ENCODE measurements around the gene METAP1D. TPM values are rescaled to one million over a fixed set of nuclear protein-coding genes. Genes with fewer than 3 reads are reported as not detected.

The METAP1D gene
- polyA plus RNA-seq, 1 donor: 11.4 TPM

DNA sequence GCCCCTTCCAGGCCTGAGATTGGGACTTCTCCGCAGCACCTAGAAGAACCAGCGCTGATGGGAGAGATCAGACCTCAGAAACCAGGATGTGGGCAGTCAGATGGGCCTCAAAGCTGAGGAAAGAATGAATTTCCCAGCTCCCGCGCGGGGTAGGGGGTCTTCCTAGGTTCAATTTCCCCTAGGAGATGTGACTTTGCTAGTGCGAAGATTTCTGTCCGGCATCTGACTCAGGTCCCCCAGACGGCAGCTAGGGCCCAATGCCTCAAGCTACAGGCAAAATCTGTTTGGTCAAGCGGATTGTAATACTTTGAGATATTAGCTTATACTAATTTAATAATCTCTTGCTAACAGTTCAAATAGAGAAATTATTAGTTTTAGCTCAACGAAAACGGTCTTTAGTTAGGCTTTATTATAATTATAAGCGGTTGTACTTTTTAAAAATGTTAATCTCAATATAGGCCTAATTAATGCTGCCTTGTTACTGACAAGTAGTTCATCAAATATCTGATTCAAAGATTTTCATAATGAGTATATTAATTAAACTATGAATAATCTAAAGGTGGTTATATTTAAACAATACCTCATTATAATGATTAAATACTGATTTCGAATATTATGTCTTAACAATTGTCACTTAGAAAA lies 91.4 kb downstream of the METAP1D start:
- peaks cover 16% of the 10 kb centered on the region for H3K4me1 ChIP-seq (ENCODE audit: control insufficient read depth, insufficient read depth, low read length)
- DNase-seq: no peak

DNA sequence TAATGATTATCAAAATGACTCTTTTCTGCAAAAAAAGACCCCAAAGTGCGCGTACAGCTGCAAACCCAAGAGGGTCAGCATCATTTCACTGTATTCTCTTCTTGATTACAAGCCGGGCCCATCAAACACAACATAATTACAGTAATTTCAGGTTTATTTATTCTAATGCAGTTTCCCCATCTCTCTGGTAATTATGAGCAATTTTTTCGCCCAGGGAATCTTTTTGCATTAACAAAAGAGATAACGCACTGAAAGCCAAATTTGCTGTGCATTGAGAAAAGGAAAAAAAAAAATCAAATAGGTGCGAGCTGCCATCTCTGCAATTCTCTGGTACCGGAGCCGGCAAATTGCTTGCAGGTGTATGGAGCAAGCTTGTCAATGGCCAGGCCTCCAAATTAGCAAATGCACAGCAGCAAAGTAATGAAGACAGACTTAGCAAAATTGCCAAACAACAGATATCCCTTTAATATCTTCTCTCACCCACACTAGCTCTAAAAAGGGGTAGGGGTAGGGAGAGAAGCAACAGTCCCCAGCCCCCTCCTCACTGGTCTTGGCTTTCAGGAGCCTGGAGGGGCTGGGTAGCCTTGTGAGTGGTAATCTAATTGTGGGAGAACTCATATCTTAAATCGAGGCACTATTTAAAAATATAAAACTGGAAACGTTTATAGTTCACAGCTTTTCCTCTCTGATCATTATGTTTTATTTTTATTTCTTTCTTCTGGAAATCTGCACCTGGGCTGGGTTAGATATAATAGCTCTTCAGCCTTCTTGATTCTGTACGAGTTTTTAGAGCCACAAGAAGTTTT lies 92.2 kb downstream of the METAP1D start:
- Histone ChIP-seq H3K4me1 (ENCODE audit: control insufficient read depth, insufficient read depth, low read length) (peaks cover 16% of the 10 kb centered on the region), H3K9me3 (ENCODE audit: control insufficient read depth, low read depth, low read length) (peaks cover 28% of the 10 kb centered on the region), H3K27me3 (ENCODE audit: control insufficient read depth, insufficient read depth, low read length) (peaks cover 97% of the 10 kb centered on the region)

More for the DNA sequence above, 91.4 kb downstream of the METAP1D start:
- peaks cover 97% of the 10 kb centered on the region for H3K27me3 ChIP-seq (ENCODE audit: control insufficient read depth, insufficient read depth, low read length)
- peaks cover 28% of the 10 kb centered on the region for H3K9me3 ChIP-seq (ENCODE audit: control insufficient read depth, low read depth, low read length)
- H3K36me3 ChIP-seq (ENCODE audit: control insufficient read depth, insufficient read depth, low read length): no peaks in the 10 kb centered on the region
- no peak overlapping the region for H3K4me3 ChIP-seq (ENCODE audit: low read length)
- 8% methylated on average over 3 of the region's 13 CpGs for WGBS (ENCODE audit: insufficient coverage, low lambda C conversion rate)
- H3K27ac ChIP-seq (ENCODE audit: low read length): no peak overlapping the region

DNA sequence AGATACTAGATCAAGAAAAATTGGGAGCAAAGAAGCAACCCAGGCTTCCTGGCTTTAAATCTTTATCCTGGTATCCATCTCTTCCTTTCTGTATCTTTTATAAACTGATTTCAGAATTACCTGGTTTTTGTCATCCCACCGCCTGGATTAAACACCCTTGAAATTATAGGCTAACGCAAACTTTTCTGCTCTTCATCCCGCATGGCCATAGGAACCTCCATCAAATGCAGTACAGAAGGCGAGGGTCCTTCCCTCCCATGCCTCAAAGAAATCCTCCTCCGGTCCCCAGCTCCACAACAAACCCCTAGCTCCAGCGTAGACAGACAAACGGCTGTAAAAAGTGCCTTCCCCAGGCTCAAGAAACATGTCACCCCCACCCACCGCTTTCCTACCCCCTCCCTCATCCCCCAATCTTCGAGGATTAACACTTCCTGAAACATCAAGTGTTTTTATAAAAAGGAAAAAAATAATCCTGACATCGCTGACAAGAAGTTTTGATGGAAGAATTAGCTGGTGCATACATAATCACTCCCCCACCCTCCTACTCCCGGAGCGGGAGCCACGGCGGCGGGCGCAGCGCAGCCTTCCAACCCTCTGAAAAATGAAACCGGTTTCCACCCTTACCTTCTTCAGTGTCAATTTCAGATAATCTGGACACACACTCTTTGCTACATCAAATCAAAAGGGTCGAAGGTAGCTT lies 93.1 kb downstream of the METAP1D start:
- H3K27ac ChIP-seq (ENCODE audit: low read length): no peak overlapping the region
- WGBS (ENCODE audit: insufficient coverage, low lambda C conversion rate): 0% methylated on average over 2 of the region's 19 CpGs
- H3K36me3 ChIP-seq (ENCODE audit: control insufficient read depth, insufficient read depth, low read length): no peaks in the 10 kb centered on the region
- H3K4me3 ChIP-seq (ENCODE audit: low read length): no peak overlapping the region
- DNase-seq: no peak
- peaks cover 27% of the 10 kb centered on the region for H3K9me3 ChIP-seq (ENCODE audit: control insufficient read depth, low read depth, low read length)
- peaks cover 16% of the 10 kb centered on the region for H3K4me1 ChIP-seq (ENCODE audit: control insufficient read depth, insufficient read depth, low read length)
- peaks cover 97% of the 10 kb centered on the region for H3K27me3 ChIP-seq (ENCODE audit: control insufficient read depth, insufficient read depth, low read length)

More for the DNA sequence above, 92.2 kb downstream of the METAP1D start:
- H3K4me3 ChIP-seq (ENCODE audit: low read length): no peak overlapping the region
- 3% methylated on average over 4 of the region's 11 CpGs for WGBS (ENCODE audit: insufficient coverage, low lambda C conversion rate)
- H3K27ac ChIP-seq (ENCODE audit: low read length): no peak overlapping the region
- H3K36me3 ChIP-seq (ENCODE audit: control insufficient read depth, insufficient read depth, low read length): no peaks in the 10 kb centered on the region
- no peak for DNase-seq

GRCh38 chr2:172093416-172094293 lies 93.9 kb downstream of the METAP1D start:
- H3K36me3 ChIP-seq (ENCODE audit: control insufficient read depth, insufficient read depth, low read length): no peaks in the 10 kb centered on the region
- H3K27ac ChIP-seq (ENCODE audit: low read length): no peak overlapping the region
- no peak overlapping the region for H3K4me3 ChIP-seq (ENCODE audit: low read length)
- no peak for DNase-seq
- peaks cover 97% of the 10 kb centered on the region for H3K27me3 ChIP-seq (ENCODE audit: control insufficient read depth, insufficient read depth, low read length)
- WGBS (ENCODE audit: insufficient coverage, low lambda C conversion rate): 0% methylated on average over 5 of the region's 18 CpGs
- peaks cover 22% of the 10 kb centered on the region for H3K9me3 ChIP-seq (ENCODE audit: control insufficient read depth, low read depth, low read length)
- H3K4me1 ChIP-seq (ENCODE audit: control insufficient read depth, insufficient read depth, low read length): peaks cover 16% of the 10 kb centered on the region

GRCh38 chr2:172094294-172095145 lies 94.8 kb downstream of the METAP1D start:
- Histone ChIP-seq H3K4me3 (ENCODE audit: low read length) (peak overlapping the region; percentile 16), H3K4me1 (ENCODE audit: control insufficient read depth, insufficient read depth, low read length) (peaks cover 16% of the 10 kb centered on the region), H3K27ac (ENCODE audit: low read length) (peak overlapping the region; percentile 41), H3K9me3 (ENCODE audit: control insufficient read depth, low read depth, low read length) (peaks cover 24% of the 10 kb centered on the region), H3K27me3 (ENCODE audit: control insufficient read depth, insufficient read depth, low read length) (peaks cover 97% of the 10 kb centered on the region), H3K36me3 (ENCODE audit: control insufficient read depth, insufficient read depth, low read length) (no peaks in the 10 kb centered on the region)
- no peak for DNase-seq
- 17% methylated on average over 1 of the region's 66 CpGs for WGBS (ENCODE audit: insufficient coverage, low lambda C conversion rate)

GRCh38 chr2:172095146-172095904 lies 95.6 kb downstream of the METAP1D start:
- no CpG with 5 or more reads among the region's 51 CpGs for WGBS (ENCODE audit: insufficient coverage, low lambda C conversion rate)
- no peaks in the 10 kb centered on the region for H3K36me3 ChIP-seq (ENCODE audit: control insufficient read depth, insufficient read depth, low read length)
- DNase-seq: no peak
- peaks cover 19% of the 10 kb centered on the region for H3K4me1 ChIP-seq (ENCODE audit: control insufficient read depth, insufficient read depth, low read length)
- peak overlapping the region; percentile 41 for H3K27ac ChIP-seq (ENCODE audit: low read length)
- peaks cover 30% of the 10 kb centered on the region for H3K9me3 ChIP-seq (ENCODE audit: control insufficient read depth, low read depth, low read length)
- peaks cover 97% of the 10 kb centered on the region for H3K27me3 ChIP-seq (ENCODE audit: control insufficient read depth, insufficient read depth, low read length)
- peak overlapping the region; percentile 16 for H3K4me3 ChIP-seq (ENCODE audit: low read length)

GRCh38 chr2:172095905-172096625 lies 96.3 kb downstream of the METAP1D start:
- no peak for DNase-seq

DNA sequence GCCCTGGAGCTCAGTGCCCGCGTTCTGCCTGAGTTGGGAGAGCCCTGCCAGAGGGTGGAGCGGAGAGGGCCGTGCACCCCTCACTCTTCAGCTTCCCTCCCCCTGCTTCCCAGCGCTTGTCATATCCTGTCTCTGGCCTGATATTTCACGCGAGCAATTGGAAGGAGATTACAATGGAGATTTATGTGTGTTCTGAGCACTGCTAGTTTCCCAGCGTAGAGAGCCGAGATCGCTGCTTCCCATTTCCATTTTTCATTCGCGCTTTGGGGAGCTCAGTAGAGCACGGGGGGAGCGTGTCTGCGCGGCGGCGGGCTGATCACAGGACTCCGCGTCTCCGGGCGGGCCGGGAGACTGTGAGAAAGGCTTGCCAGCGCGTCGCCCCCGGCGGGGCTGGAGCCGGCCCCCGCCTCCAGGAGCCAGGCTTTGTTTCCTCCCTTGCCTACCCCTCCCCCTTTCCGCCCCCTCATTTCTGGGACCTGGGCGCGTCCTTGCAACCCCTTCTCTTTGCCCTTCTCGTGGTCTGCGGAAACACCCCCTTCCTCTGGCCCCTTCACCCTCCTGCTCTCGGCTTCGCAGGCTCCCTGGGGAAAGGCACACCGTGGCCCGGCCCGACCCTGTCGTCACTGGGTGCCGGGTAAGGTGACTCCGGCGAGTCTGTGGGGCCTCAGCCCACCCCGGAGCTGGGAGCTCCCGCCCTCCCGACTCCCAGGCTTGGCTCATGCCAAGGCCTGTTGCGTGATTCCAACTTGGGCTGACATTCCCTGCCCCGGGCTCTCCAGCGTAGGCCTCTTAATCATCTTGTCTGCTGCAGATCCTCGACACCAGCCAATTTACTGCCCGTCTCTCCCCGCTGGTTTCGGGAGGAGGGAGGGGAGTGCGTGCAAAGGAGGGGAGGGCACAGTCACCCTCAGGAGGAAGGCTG lies 97.1 kb downstream of the METAP1D start:
- H3K9me3 ChIP-seq (ENCODE audit: control insufficient read depth, low read depth, low read length): peaks cover 30% of the 10 kb centered on the region
- H3K27ac ChIP-seq (ENCODE audit: low read length): no peak overlapping the region
- no peaks in the 10 kb centered on the region for H3K36me3 ChIP-seq (ENCODE audit: control insufficient read depth, insufficient read depth, low read length)
- peaks cover 27% of the 10 kb centered on the region for H3K4me1 ChIP-seq (ENCODE audit: control insufficient read depth, insufficient read depth, low read length)
- H3K27me3 ChIP-seq (ENCODE audit: control insufficient read depth, insufficient read depth, low read length): peaks cover 100% of the 10 kb centered on the region
- no peak overlapping the region for H3K4me3 ChIP-seq (ENCODE audit: low read length)
- DNase-seq: peak in 1 of 2 donors; percentile 36
- WGBS (ENCODE audit: insufficient coverage, low lambda C conversion rate): no CpG with 5 or more reads among the region's 55 CpGs

More at GRCh38 chr2:172095905-172096625, 96.3 kb downstream of the METAP1D start:
- peaks cover 19% of the 10 kb centered on the region for H3K4me1 ChIP-seq (ENCODE audit: control insufficient read depth, insufficient read depth, low read length)
- H3K36me3 ChIP-seq (ENCODE audit: control insufficient read depth, insufficient read depth, low read length): no peaks in the 10 kb centered on the region
- no CpG with 5 or more reads among the region's 40 CpGs for WGBS (ENCODE audit: insufficient coverage, low lambda C conversion rate)
- peaks cover 97% of the 10 kb centered on the region for H3K27me3 ChIP-seq (ENCODE audit: control insufficient read depth, insufficient read depth, low read length)
- no peak overlapping the region for H3K4me3 ChIP-seq (ENCODE audit: low read length)
- H3K27ac ChIP-seq (ENCODE audit: low read length): no peak overlapping the region
- peaks cover 25% of the 10 kb centered on the region for H3K9me3 ChIP-seq (ENCODE audit: control insufficient read depth, low read depth, low read length)
